Left kidney (tissue), 2 donors: ENCODE measurements around the gene ATG7. TPM values are rescaled to one million over a fixed set of nuclear protein-coding genes. Genes with fewer than 3 reads are reported as not detected.

ENCODE experiments used
- DNase-seq: peaks from one replicate; pipeline ENCODE4 v3.0.0-alpha.2; 2013
- polyA plus RNA-seq: library from polyadenylated mRNA; unstranded; fragments of 120-200 nt; gene quantifications from one replicate; pipeline ENCODE4 v1.2.1, GENCODE V29; 2013; ENCODE audit not compliant: insufficient read length

Gene ATG7
- polyA plus RNA-seq, 1 donor: 27.8 TPM

DNA sequence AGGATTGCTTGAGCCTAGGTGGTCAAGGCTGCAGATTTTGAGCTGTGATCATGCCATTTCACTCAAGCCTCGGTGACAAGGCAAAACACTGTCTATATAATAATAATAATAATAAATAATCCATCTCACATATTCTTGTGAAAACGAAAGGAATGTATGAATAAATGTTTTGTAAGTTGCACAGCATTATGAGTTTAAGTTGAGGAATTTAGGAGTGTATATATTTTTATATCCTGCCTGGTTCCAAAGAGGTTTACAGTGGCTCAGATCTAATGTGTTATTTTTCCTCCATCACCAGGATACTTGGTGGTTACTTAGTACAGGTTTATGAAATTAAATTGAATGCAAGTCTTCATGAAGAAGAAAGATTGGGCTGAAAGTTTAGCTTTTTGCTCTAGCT lies 77.2 kb downstream of the ATG7 start:
- DNase-seq: no peak

DNA sequence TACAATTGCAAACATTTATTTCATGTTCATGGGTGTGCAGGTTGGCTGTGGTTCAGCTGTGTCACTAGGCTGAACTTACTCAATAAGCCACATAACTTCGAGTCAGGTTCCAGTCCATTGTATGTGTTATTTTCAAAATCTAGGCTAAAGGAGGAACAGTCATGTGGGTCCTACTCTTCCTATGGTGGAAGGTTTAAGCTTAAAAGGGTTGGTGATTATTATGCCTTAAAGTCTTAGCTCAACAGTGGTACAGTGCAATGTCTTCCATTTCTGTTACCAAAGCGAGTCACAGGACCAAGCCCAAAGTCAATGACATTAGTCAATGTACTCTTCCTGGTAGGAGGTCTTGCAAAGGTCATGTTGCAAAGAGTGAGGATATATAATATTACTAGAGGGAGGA lies 78.2 kb downstream of the ATG7 start:
- no peak for DNase-seq

DNA sequence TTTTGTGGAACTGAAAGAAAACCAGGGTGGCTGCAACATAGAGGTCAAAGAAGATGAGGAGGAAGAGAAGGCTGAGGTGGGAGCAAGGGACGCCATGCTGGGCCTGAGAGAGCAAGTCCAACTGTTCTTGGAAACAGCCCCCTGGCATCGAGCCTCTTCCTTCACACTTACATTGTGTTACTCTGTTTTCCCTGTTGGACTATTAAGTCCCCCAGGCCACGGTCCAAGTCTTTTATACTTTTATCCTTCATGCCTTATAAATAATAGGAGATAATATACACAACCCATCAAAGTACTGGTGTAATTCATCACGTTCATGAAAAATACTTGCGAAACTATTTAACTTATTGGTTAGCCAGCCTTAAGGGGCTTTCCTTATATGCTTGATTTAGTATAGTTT lies 79.3 kb downstream of the ATG7 start:
- DNase-seq: no peak

DNA sequence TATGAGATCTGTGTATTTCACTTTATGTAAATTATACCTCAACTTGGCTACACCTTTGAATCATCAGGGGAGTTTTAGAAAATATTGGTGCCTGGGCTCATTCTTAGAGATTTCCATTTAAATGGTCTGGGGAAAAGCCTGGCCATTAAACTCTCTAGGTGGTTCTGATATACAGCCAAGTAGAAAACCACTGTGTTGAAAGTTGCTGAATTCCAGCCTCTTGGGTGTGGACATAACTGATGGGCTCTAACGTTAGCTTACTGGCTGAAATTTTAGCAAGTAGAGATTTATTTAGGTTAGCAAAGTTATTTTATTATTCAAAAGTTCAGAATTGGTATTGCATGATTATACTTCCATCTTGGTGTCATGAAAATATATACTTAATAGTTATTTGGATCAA lies 84.1 kb downstream of the ATG7 start:
- no peak for DNase-seq

DNA sequence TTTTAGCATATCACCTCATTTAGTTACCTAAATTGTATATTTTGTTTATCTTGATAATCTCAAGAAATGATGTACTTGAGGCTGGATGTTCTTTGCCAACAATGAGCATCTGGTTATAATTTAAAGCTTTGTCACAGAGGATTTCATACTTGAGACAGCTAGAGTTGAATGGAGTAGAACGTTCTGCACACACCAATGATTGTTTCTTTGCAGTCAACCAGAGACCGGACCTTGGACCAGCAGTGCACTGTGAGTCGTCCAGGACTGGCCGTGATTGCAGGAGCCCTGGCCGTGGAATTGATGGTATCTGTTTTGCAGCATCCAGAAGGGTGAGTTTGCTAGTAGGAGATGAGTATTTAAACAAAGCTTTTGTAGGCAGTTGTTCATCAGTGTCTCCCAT lies 90.4 kb downstream of the ATG7 start:
- DNase-seq: no peak

DNA sequence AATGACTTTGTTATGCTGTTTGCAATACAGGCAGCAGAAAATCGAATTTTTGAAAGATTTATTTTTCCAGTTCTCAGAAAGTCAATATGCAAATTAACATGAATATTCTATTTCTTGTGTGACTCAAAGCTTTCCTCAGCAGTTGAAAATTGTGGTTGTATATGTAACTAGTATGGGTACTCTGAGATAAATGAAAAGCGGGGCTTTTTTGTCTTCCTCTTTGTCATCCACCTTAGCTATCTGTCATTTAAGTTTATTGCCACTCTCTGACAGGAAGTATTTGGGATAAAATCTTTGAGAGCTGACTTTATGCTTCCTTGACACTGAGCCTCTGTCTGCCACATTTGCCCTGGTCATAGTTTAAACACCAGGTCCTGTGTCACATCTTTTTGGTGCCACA lies 91.5 kb downstream of the ATG7 start:
- no peak for DNase-seq

DNA sequence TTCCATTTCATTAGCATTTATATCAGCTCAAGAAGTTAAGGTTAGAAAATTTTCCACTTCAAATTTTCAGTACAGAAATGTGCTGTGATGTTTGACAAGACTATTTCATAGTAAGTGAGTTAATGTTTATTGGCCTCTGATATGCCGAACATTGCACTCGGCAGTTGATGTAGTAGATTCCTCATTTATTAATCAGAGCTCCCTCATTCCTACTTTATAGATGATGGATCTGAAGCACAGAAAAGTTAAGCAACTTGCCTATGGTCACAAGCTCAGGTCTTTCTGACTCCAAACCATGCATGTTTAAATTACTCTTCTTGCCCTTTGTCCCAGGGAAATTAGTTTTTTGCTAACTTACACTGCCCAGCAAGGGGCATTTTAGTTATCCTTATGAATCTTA lies 92.0 kb downstream of the ATG7 start:
- DNase-seq: no peak

DNA sequence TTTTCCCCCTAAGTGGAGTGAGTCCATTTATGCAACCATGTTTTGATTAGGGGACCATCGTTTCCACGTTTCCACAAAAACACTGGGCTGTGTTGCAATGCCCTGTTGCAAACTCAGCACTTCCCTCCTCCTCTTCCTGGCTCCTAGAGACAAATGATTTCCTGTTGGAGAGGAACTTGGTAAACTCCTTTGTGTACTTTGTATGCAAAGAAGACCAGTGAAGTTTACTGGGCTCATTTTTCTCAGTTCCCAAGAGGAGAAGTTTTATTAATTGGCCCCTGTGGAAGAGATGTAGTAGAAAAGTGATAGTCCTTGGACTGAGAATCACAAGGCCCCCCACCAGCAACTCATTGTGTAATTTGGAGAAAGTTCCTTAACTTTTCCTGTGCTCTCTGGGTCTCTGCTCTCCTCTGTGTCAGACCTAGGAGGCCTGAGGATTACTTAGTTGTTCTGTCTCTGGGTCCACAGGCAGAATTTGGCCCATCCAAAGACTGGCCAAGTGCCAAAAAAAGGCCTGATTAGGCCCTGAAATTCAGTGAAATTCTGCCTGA lies 95.0 kb downstream of the ATG7 start:
- DNase-seq: no peak

DNA sequence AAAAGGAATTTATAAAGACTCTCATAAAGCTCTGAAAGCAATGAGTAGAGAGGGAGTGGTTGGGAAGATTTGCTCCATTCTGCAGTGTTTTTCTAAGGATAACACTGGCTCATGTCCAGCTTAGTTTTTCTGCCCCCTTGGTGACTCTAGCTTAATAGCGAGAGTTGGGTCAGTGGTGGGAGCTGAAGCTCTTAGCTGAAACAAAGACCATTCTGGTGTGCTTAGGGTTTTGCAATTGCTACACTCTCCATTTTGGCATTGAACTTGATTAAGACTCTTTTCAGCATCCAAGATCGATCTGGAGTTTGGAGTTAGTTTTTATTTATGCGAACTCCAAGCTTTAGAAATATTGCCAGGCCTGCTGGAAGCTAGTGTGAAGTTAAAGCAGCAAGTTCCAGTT lies 98.0 kb downstream of the ATG7 start:
- DNase-seq: no peak

DNA sequence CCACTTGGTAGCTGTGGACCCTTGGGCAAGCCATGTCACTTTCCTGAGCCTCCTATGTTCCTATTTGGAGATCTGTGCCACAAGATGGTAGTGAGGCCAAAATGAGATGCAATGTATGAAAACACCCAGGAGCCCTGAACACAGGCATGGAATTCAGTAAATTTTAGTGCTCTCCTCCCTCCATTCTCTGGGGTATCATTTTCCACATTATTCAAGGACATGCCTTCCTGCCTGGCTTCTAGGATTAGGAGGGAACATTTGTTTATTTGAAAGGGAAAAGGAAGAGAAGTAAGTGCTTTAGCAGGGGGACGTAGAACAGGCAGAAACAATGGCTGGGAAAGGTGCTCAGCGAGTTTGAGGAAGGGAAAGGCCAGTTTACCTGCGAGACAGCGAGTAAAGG lies 98.8 kb downstream of the ATG7 start:
- no peak for DNase-seq

DNA sequence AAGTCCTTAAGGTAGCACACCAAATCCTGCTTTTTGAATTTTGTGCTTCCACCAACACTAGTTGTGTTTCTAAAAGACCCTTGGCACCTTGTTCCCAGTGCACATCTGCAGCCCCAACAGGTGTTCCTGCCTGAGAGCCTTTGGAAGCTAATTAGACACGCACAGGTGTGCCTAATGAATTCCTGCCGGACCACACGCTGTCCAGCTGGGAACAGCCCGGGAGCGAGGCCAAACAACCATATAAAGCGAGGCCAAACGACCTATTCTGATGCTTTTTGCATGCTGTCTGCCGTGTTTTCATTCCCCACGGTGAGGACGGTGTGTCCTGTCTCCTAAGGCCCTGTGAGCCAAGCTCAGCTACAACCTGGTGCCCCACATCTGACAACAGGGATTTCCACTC lies 99.5 kb downstream of the ATG7 start:
- no peak for DNase-seq

DNA sequence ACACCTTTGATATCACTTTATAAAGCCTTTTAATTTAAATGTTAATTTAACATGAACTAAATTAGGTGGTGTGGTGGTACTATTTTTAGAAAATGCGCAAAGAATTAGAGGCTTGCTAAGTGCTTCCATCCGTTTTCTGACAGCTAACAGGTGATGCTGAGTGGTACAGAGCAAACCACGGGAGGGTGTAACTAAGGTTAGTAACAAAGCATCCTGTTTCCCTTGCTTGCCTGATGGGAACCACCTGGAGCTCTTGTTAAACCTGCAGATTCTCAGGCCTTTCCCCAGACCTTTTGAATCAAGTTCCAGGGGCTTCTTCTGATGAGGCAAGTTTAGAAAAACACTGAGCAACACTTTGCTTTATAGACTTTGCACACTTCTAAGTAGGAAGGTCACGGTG lies 101.0 kb downstream of the ATG7 start:
- no peak for DNase-seq

DNA sequence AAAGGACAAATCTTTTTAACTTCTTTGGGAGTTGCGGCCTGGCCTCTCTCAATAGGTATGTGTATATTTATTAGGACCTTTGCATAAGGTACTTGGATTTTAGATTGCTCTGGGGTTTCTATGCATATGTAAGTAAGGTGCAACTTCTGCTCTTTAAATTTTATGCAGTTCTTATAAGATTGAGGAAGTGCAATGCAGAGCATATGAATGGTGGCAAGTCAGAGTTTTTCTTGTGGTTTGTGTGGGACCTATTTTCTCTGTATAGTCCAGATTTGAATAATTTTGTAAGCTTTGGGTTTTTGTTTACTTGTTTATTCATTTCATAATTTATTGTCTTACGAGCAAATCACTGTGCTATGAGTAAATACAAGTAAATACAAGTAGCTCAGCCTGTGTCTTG lies 101.5 kb downstream of the ATG7 start:
- DNase-seq: no peak

DNA sequence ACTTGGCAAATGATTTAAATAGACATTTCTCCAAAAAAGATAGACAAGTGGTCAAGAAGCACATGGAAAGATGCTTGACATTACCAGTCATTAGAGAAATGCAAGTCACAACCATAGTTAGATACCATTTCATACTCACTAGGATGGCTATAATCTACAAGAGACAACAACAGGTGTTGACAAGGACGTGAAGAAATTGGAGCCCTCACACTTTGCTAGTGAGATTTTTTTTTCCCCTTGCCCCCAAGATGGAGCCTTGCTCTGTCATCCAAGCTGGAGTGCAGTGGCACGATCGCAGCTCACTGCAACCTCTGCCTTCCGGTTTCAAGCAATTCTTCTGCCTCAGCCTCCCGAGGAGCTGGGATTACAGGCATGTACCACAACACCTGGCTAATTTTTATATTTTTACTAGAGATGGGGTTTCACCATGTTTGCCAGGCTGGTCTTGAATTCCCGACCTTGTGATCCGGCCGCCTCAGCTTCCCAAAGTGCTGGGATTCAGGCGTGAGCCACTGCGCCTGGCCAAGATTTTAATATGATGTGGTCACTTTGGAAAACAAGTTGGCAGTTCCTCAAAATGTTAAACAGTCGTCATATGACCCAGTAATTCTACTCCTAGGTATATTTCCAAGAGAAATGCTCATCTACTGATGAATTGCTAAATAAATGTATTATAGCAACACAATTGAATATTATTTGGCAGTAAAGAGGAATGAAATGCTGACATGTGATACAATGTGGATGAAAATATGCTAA lies 103.3 kb downstream of the ATG7 start:
- no peak for DNase-seq

DNA sequence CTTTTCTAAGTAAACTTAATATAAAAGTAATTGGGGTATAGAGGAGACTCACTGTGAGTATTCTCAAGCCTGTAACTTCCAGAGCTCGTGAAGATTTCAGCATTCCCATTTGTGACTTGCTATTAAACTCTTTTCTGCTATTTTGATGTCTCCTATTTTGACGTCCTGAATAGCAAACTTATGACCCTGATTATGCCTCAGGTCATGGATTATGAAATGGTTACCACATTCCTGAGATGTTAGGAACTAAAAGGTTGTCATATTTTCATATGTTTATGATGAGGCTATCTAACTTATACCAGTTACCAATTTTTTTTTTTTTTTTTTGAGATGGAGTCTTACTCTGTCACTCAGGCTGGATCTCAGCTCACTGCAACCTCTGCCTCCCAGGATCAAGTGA lies 105.5 kb downstream of the ATG7 start:
- DNase-seq: no peak

DNA sequence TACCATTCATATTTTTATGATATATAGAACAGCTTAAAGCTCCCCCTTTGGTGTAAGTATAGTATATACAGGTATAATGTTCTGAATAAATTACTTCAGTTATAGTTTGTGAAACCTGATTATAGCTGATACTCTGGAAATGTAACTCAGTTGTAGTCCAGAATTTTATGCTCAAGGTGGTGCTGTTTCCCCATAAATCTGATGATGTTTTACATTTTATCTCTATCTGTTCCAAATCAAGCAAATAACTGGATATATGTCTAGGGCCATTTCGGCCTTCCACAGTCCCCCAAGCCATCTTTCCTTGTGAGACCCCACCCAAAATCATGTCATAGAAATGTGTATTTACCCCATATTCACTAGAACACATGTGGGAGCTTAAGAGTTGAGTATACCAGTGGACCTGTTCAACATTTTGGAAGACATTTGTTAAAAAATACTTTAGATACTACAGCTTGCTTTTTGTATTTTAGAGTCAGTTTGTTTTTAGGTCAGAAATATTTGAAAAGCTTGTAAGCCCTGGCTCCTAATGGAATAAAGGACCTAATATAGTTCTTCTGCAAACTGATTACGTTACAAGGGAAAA lies 107.1 kb downstream of the ATG7 start:
- no peak for DNase-seq

DNA sequence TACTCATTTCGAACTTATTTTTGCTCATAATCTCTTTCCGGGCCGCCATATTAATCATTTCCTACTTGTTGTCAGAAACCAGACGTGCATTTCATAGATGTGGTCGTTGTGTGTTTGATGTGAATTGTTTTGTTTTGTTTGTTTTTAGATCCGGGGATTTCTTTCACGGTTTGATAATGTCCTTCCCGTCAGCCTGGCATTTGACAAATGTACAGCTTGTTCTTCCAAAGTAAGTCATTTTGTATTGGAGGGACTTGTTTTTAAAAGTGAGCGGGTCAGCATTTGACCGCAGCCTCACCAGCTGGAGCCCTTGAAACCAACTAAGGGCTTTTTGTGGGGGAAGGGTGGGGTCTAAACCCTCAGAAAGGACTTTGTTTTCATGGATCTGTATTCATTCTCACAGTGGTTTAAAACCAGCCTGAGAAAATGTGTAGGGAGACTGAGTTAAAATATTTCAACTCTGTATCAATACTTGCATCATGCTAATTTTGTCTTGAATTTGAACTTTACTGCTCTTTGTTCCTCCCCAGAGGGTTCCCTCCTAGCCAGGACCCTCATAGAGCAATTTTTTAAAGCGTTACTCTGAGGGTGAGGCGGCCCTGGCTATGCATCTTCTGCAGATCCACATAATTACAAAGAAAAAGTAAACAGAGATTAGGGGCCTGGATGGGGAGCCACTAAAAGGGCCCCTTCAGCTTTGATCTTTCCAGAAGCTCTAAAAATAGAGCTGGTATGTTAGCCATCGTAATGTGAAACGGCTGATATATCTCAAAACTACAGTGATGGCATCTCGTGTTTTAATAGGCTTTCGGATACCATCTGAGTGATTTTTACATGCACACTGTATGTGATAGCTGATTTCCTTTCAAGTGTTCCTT lies 107.9 kb downstream of the ATG7 start:
- DNase-seq: no peak

DNA sequence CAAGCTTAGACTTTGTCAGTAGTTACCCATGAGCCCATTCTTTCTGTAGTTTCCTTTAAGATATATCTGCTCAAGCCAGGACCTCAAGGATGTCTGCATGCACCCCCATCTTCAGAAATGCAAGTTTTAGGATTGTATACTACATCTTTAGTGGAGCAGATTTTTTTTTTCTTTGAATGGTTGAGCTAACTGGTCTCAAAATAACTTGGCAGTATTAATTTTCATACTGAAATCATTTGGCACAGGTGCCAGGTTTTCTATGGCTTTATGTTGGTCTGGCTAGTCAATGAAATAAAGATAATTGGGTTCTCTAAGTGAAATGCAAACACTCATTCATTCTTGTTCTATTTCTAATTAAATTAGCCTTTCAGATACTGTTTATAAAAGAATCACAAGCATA lies 108.9 kb downstream of the ATG7 start:
- DNase-seq: no peak

DNA sequence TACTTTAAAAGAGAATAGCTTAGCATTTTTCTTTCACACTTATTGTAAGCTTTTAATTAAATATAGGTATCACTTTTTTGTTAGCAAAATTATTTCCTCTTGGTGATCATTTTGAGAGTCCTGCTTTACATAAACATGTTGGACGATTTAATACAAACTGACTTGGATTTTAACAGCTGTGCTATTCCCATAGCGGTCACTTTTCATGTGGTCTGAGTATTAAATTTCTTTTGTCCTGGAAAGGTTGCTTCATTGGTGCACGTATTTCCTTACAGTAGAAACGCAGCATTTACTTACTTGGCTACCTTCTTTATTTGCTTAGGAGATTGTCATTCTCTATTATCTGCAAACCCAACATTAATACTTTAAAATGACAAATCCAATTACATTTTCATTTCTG lies 109.4 kb downstream of the ATG7 start:
- DNase-seq: no peak

DNA sequence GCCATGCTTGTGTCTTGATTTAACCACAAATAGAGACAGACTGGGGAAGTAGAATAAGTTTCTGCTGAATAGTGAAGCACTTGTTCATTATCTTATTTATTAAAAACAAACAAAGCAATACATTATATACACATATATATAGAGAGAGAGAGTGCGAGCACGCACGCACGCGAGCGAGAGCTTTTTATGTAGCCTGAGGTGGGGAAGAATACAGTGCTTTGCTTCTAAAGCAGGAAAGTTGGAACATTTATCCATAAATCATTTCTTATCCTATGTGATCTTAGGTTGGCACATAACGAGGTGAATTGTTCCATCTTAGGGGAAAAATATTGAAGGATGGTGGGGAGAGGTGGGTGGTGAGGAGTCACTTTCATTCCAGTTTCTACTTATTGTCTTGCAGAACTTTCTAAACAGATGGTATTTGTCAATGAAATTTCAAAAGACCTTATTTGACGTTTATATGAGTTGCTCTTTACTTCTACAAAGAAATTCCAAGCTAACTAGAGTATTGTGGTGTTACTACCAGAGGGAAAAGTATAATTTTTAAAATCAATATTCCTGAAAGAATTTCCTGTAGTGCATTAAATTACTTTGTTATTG lies 110.0 kb downstream of the ATG7 start:
- DNase-seq: no peak

DNA sequence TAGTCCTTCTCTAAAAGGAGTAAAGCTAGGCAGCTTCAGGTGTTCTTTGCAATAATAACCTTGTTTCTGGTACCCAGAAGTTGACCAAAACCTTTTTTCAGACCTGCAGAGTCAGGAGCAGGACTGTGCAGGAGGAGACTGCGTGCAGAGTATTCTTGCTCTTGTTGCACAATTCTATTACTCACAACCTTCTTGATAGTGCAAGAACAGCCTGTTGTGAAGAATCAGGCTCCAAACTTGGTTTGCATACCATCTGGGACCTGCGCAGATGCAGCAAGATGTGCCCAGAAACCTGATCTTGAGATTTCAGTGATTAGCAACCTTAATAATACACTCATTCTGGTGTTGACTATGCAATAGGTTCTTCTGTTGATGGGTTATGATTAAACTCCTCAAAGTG lies 111.9 kb downstream of the ATG7 start:
- no peak for DNase-seq

DNA sequence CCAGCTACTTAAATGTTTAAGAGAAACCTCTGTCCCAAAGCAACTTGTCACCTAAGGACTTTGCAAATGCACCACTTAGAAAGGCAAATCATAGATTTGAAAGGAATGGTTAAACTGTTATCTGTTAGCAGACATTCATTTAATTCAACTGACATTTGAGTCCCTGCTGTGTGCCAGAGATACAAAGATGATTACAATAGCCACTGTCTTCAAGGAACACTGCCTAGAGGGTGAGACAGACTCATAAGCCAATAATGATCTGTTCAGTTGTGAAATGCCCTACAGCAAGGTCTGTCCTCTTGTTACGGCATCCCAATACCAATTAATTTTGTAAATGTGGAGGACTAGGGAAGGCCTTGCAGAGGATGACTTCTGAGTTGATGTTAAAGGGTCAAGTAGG lies 113.1 kb downstream of the ATG7 start:
- no peak for DNase-seq

DNA sequence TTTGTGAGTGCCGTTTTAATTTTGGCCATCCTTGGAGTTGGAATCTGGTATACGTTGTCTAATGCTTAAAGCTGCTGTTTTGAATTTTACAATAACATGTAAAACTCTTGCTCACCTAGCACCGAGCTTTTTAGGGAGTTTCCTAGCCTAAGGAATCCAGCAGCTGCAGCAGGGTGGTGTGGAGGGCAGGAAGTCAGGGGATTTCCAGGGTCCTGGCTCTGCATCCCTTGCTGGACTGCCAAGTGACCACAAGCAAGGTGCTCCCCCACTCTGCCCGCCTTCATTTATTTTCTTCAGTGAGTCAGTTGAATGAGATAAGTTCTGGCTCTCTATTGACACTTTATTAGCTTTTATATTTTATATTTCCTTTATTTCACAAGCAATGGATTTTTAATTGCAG lies 113.7 kb downstream of the ATG7 start:
- DNase-seq: no peak
